K562 (cell line): Measurements from ENCODE around the gene SPRED2. TPM values are rescaled to one million over a fixed set of nuclear protein-coding genes. Genes with fewer than 3 reads are reported as not detected.

Experiments
- GTF2F1 ChIP-seq: IDR thresholded peaks from 2 replicates; pipeline ENCODE4 v1.6.1; 2011; ENCODE audit warnings: low read depth, low read length, improper control_type of control experiment
- LARP7 ChIP-seq: fragments of 450-650 bp; IDR thresholded peaks from 2 replicates; pipeline ENCODE4 v1.6.1; 2016
- MAZ ChIP-seq, 2 experiments: fragments of 450-650 bp in 1 of 2; sonication (generic) in 1 of 2; formaldehyde crosslinking; IDR thresholded peaks in 1 of 2; conservative IDR thresholded peaks in 1 of 2; 2 replicates each; pipeline versions ENCODE4 v1.4.0 to v1.5.0; 2020; ENCODE audit warnings: mild to moderate bottlenecking in 1 of 2, missing genetic modification reagents in 1 of 2
- NCOR1 ChIP-seq: fragments of 450-650 bp; IDR thresholded peaks from 2 replicates; pipeline ENCODE4 v1.6.1; 2016; ENCODE audit warnings: mild to moderate bottlenecking, moderate library complexity
- NUFIP1 ChIP-seq: fragments of 450-650 bp; IDR thresholded peaks from 2 replicates; pipeline ENCODE4 v1.6.1; 2018; ENCODE audit not compliant: partially characterized antibody
- POLR2G ChIP-seq: fragments of 200-400 bp; formaldehyde crosslinking; IDR thresholded peaks from 2 replicates; pipeline ENCODE4 v1.6.1; 2017; ENCODE audit warnings: low read depth, mild to moderate bottlenecking, antibody characterized with exemption, low read length, moderate library complexity
- SMARCE1 ChIP-seq: fragments of 450-650 bp; IDR thresholded peaks from 2 replicates; pipeline ENCODE4 v1.7.1; 2016; ENCODE audit warnings: mild to moderate bottlenecking
- SMC3 ChIP-seq: conservative IDR thresholded peaks from 2 replicates; pipeline ENCODE4 v1.6.1; 2011; ENCODE audit warnings: low read depth, low read length, improper control_type of control experiment; ENCODE audit not compliant: insufficient read depth
- ZNF282 ChIP-seq: sonication (generic); formaldehyde crosslinking; IDR thresholded peaks from 2 replicates; pipeline ENCODE4 v1.8.1; 2023; ENCODE audit warnings: missing genetic modification reagents
- polyA plus RNA-seq, 8 experiments: library from polyadenylated mRNA; depleted of rRNA in 4 of 8; stranded (reverse) in 5 of 8; unstranded in 3 of 8; fragments of >200 nt; fragmentation: Nextera tagmentation in 2 of 8; fragmentation: Illumina TruSeq in 1 of 8; extraction: Ambion mirVana in 2 of 8; extraction: Trizol in 1 of 8; gene quantifications; 2 replicates each; pipeline versions ENCODE4 v1.2.1 to v1.2.3, GENCODE V29; 2011 to 2014; ENCODE audit warnings: inconsistent platforms in 1 of 8, missing spikeins in 1 of 8
- total RNA-seq, 7 experiments: library from RNA; depleted of rRNA in 6 of 7; stranded (reverse); fragments of >200 nt in 6 of 7; fragmentation: Illumina TruSeq in 2 of 7; extraction: Trizol in 2 of 7; gene quantifications; 2 replicates each; pipeline versions ENCODE4 v1.2.1 to v1.2.3, GENCODE V29; 2011 to 2021; ENCODE audit warnings: low replicate concordance in 1 of 7
- TF ChIP-seq, protein P1 (sequence below), 2 experiments: fragments of 450-650 bp; conservative IDR thresholded peaks; 2 replicates each; pipeline ENCODE4 v1.6.1; 2017; ENCODE audit warnings: mild to moderate bottlenecking in 2 of 2, moderate library complexity in 2 of 2
- TF ChIP-seq, protein P2 (sequence below): sonication (generic); formaldehyde crosslinking; IDR thresholded peaks from 2 replicates; pipeline ENCODE4 v1.8.0; 2022; ENCODE audit warnings: mild to moderate bottlenecking, missing genetic modification reagents
- TF ChIP-seq, protein P3 (sequence below), 2 experiments: fragments of 450-650 bp; formaldehyde crosslinking in 1 of 2; IDR thresholded peaks; 2 replicates each; pipeline versions ENCODE4 v1.4.0 to v1.6.1; 2014 to 2020; ENCODE audit warnings: mild to moderate bottlenecking in 2 of 2, borderline replicate concordance in 1 of 2, low read depth in 1 of 2
- TF ChIP-seq, protein P4 (sequence below), 2 experiments: IDR thresholded peaks; 2 replicates each; pipeline ENCODE4 v1.6.1; 2011; ENCODE audit warnings: borderline replicate concordance in 1 of 2, control low read depth in 1 of 2, low read depth in 1 of 2, low read length in 1 of 2, mild to moderate bottlenecking in 1 of 2, mixed read lengths in 1 of 2, moderate library complexity in 1 of 2; ENCODE audit not compliant: insufficient read depth in 1 of 2, insufficient read length in 1 of 2, poor library complexity in 1 of 2, severe bottlenecking in 1 of 2; ENCODE audit errors: extremely low read depth in 1 of 2

SPRED2 gene
- total and polyA plus RNA-seq, 9 of the 15 experiments (the other 6 are each of a cell fraction or from before 2014, with no cell fraction given), result 4.6 to 50.8 (median 14.1) TPM

DNA sequence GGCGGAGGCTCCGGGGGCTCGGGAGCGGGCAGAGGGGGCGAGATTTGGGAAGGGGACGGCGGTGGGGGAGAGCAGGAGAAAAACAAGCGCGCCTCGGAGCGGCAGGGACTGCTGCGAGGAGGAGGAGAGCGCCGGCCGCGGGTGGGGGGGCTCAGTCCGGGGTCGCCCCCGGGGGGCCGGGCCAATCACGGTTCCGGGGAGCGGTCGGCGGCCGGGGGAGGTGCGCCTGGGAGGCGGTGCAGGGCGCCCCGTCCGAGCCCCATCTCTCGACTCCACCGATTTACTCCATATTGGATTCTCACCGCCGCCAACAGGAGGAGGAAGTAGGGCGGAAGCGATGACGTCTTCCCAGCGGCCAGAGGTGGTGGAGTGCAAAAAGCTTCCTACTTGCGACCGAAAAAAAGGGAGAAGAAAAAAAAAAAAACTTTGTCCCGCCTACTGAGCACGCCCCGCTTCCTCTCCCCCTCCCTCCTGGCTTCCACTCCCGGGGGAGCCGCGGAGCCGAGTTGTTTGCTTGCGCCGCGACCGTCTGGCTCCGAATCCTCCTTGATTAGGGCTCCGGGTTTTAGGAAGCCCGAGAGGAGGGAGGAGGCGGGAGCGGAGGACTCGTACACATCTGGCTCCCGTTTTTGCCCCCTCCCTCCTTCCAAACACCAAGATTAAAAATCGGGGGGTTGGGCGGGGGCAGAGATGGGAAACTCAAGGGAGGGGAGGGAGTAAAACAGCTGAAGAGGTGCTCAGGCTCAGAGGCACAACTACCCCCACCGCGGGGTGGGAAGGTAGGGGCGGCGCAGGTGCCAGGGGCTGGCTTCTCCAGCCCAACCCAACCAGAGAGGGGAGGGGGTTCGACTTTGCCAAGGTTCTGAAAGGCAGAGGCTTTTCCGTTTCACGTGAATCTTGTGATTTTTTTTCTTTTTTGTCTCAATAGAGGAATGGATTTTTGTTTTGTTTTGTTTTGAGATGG lies at the start of gene SPRED2 (continued):
- TF ChIP-seq MAZ (CRISPR knock-in tag; conservative IDR thresholded peaks at IDR 0.05 in 1 of 2, IDR thresholded peaks at IDR 0.05 in 1 of 2), result peak; percentile 100
- TF ChIP-seq SMC3, result peak; percentile 21; the same call in 1 of the 2 replicates
- TF ChIP-seq LARP7, result peak; percentile 81; the same call in 1 of the 2 replicates
- TF ChIP-seq POLR2G, result peak; percentile 84
- TF ChIP-seq GTF2F1, result peak; percentile 81; the same call in 1 of the 2 replicates
- TF ChIP-seq NCOR1, result peak; percentile 55; the same call in 1 of the 2 replicates
- peak; percentile 94 for TF ChIP-seq NUFIP1
- TF ChIP-seq, protein P1, sequence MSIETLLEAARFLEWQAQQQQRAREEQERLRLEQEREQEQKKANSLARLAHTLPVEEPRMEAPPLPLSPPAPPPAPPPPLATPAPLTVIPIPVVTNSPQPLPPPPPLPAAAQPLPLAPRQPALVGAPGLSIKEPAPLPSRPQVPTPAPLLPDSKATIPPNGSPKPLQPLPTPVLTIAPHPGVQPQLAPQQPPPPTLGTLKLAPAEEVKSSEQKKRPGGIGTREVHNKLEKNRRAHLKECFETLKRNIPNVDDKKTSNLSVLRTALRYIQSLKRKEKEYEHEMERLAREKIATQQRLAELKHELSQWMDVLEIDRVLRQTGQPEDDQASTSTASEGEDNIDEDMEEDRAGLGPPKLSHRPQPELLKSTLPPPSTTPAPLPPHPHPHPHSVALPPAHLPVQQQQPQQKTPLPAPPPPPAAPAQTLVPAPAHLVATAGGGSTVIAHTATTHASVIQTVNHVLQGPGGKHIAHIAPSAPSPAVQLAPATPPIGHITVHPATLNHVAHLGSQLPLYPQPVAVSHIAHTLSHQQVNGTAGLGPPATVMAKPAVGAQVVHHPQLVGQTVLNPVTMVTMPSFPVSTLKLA (conservative IDR thresholded peaks at IDR 0.05), result peak; percentile 74 to 79; a peak in 3 of 4 replicates
- TF ChIP-seq, protein P2, sequence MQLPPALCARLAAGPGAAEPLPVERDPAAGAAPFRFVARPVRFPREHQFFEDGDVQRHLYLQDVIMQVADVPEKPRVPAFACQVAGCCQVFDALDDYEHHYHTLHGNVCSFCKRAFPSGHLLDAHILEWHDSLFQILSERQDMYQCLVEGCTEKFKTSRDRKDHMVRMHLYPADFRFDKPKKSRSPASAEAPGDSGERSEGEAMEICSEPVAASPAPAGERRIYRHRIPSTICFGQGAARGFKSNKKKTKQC (CRISPR knock-in tag), result no peak; the same call in 1 of the 2 replicates
- TF ChIP-seq, protein P3, sequence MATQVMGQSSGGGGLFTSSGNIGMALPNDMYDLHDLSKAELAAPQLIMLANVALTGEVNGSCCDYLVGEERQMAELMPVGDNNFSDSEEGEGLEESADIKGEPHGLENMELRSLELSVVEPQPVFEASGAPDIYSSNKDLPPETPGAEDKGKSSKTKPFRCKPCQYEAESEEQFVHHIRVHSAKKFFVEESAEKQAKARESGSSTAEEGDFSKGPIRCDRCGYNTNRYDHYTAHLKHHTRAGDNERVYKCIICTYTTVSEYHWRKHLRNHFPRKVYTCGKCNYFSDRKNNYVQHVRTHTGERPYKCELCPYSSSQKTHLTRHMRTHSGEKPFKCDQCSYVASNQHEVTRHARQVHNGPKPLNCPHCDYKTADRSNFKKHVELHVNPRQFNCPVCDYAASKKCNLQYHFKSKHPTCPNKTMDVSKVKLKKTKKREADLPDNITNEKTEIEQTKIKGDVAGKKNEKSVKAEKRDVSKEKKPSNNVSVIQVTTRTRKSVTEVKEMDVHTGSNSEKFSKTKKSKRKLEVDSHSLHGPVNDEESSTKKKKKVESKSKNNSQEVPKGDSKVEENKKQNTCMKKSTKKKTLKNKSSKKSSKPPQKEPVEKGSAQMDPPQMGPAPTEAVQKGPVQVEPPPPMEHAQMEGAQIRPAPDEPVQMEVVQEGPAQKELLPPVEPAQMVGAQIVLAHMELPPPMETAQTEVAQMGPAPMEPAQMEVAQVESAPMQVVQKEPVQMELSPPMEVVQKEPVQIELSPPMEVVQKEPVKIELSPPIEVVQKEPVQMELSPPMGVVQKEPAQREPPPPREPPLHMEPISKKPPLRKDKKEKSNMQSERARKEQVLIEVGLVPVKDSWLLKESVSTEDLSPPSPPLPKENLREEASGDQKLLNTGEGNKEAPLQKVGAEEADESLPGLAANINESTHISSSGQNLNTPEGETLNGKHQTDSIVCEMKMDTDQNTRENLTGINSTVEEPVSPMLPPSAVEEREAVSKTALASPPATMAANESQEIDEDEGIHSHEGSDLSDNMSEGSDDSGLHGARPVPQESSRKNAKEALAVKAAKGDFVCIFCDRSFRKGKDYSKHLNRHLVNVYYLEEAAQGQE (IDR thresholded peaks at IDR 0.05; ENCODE audit: borderline replicate concordance), result peak; percentile 15; the same call in 1 of the 2 replicates
- TF ChIP-seq, protein P3 (CRISPR knock-in tag; IDR thresholded peaks at IDR 0.05; ENCODE audit: low read depth), result no peak
- peak; percentile 62; the same call in 1 of the 2 replicates for TF ChIP-seq SMARCE1
- TF ChIP-seq, protein P4, sequence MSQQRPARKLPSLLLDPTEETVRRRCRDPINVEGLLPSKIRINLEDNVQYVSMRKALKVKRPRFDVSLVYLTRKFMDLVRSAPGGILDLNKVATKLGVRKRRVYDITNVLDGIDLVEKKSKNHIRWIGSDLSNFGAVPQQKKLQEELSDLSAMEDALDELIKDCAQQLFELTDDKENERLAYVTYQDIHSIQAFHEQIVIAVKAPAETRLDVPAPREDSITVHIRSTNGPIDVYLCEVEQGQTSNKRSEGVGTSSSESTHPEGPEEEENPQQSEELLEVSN (IDR thresholded peaks at IDR 0.05; ENCODE audit: borderline replicate concordance in 1 of 2, extremely low read depth in 1 of 2, insufficient read depth in 1 of 2, insufficient read length in 1 of 2, low read depth in 1 of 2, low read length in 1 of 2, poor library complexity in 1 of 2, severe bottlenecking in 1 of 2), result peak in 1 of 2 experiments; percentile 65
- TF ChIP-seq ZNF282 (CRISPR knock-in tag), result no peak
